ENCODE data around the gene NR2F1-AS1.

Gene NR2F1-AS1

DNA sequence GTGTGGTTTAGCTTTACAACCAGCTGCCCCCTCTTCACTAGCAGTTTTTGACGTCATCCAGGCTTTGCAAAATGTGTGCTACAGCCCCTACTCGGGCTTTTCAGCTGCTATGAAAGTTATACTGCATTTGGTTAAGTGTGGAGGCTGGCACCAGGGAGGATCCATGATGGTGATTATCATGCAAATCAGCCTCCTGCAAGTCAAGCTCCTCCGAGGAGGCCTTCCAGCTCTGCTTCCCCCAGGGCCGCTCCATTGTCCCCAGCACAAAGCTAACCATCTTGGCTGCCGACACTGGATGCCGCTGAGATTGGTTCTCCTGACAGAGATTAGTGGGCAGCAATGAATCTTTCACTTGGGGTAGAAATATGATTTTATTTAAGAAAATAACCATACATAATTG lies 159.6 kb downstream of the NR2F1-AS1 start:
- WGBS, 2 experiments (ENCODE audit: insufficient coverage in 2 of 2): 10 to 37% methylated on average over 3 to 4 of the region's 6 CpGs
- Histone ChIP-seq H3K27ac (ENCODE audit: low read depth, low read length, severe bottlenecking) (no peak overlapping the region), H3K4me3 (ENCODE audit: extremely low read depth, insufficient read depth, low read length, poor library complexity, severe bottlenecking) (no peak overlapping the region), H3K9me3 (ENCODE audit: control insufficient read depth, low read length) (no peaks in the 10 kb centered on the region), H3K36me3 (ENCODE audit: control insufficient read depth, insufficient read depth, low read length) (no peaks in the 10 kb centered on the region), H3K4me1 (ENCODE audit: control insufficient read depth, insufficient read depth, low read length, poor library complexity, severe bottlenecking) (peaks cover 4% of the 10 kb centered on the region)

DNA sequence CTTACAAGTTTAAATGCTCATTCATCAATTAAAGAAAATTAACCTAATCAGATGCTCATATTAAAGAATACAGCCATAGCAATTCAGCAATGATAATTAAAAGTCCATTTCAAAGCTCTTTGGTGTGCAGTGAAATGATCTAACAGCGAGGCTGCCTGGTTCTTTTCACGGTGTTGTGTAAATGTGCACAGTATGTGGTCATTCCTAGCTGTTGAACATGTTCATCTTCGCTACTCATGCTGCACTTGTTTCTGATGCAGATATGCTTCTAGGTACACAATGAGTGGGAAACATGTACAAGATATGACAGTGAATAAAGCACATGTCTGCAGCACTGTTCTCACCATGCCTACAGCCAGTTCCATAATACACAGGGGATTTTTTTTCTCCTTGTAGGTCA lies 163.5 kb downstream of the NR2F1-AS1 start:
- Histone ChIP-seq H3K4me1 (ENCODE audit: control insufficient read depth, insufficient read depth, low read length, poor library complexity, severe bottlenecking) (no peaks in the 10 kb centered on the region), H3K9me3 (ENCODE audit: control insufficient read depth, low read length) (no peaks in the 10 kb centered on the region), H3K36me3 (ENCODE audit: control insufficient read depth, insufficient read depth, low read length) (no peaks in the 10 kb centered on the region), H3K4me3 (ENCODE audit: extremely low read depth, insufficient read depth, low read length, poor library complexity, severe bottlenecking) (no peak overlapping the region), H3K27ac (ENCODE audit: low read depth, low read length, severe bottlenecking) (no peak overlapping the region)
- WGBS, 2 experiments (ENCODE audit: insufficient coverage in 2 of 2): 84 to 86% methylated on average over 3 of the region's 3 CpGs

DNA sequence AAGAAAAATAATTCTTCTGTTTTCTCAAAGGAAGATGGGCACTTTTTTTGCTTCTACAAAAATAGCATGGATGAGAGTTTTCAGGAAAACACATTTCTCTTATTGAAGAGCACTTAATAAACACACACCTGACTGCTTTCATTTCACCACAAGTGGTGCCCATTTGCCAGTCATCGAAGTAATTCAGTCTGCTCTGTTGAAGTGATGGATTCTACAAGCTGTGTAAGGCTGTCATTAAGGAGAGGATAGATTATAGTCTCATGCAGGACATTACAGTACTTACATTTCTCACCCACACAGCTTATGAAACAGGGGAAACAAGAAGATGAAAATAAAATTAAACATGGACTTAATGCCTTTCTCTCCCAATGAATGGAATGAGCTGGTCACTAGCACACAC lies 165.2 kb downstream of the NR2F1-AS1 start:
- H3K9me3 ChIP-seq (ENCODE audit: control insufficient read depth, low read length): no peaks in the 10 kb centered on the region
- WGBS, 2 experiments (ENCODE audit: insufficient coverage in 2 of 2): no CpG with 5 or more reads among the region's 1 CpG
- H3K36me3 ChIP-seq (ENCODE audit: control insufficient read depth, insufficient read depth, low read length): no peaks in the 10 kb centered on the region

DNA sequence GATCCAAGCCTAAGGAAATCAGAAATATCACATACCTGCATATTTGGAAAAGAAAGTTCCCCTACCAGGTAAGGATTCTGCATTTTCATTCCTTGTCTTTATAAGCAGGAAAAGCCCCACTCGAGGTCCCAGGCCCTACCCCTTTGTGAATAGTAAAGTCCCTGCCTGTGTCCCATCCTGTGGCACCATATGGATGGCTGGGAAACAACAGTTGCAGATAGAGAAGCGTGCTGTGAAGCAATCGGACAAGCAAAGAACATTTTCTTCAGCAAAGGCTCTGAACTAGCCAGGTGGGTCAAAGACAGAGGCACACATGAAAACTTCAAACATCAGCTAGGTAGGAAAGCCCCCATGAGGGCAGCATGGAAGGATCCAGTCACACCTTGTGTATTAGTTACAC lies 169.3 kb downstream of the NR2F1-AS1 start:
- no peaks in the 10 kb centered on the region for H3K4me1 ChIP-seq (ENCODE audit: control insufficient read depth, insufficient read depth, low read length, poor library complexity, severe bottlenecking)
- 76 to 96% methylated on average over 2 to 3 of the region's 3 CpGs for WGBS, 2 experiments (ENCODE audit: insufficient coverage in 2 of 2)
- no peaks in the 10 kb centered on the region for H3K36me3 ChIP-seq (ENCODE audit: control insufficient read depth, insufficient read depth, low read length)
- no peak overlapping the region for H3K4me3 ChIP-seq (ENCODE audit: extremely low read depth, insufficient read depth, low read length, poor library complexity, severe bottlenecking)
- H3K9me3 ChIP-seq (ENCODE audit: control insufficient read depth, low read length): no peaks in the 10 kb centered on the region
- H3K27ac ChIP-seq (ENCODE audit: low read depth, low read length, severe bottlenecking): no peak overlapping the region

More for the DNA sequence above, 165.2 kb downstream of the NR2F1-AS1 start:
- Histone ChIP-seq H3K27ac (ENCODE audit: low read depth, low read length, severe bottlenecking) (no peak overlapping the region), H3K4me1 (ENCODE audit: control insufficient read depth, insufficient read depth, low read length, poor library complexity, severe bottlenecking) (no peaks in the 10 kb centered on the region), H3K4me3 (ENCODE audit: extremely low read depth, insufficient read depth, low read length, poor library complexity, severe bottlenecking) (no peak overlapping the region)

DNA sequence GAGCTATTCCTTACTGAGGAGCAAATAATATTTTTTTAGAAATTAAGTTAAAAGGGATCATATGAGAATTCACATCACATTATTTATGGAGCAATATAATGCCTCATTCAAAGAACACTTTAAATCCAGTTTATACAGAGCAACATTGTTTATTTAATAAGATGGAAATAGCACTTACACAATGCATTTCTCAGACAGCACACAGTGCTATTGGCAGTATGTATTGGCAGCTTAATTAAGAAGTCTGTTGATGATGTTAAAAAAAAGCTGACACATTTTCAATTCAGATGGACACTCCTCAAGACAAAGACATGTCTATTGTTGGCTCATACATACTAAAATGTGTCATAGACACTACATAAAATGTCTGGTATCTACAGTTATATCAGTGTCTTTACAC lies 171.3 kb downstream of the NR2F1-AS1 start:
- no peaks in the 10 kb centered on the region for H3K9me3 ChIP-seq (ENCODE audit: control insufficient read depth, low read length)
- no peak overlapping the region for H3K4me3 ChIP-seq (ENCODE audit: extremely low read depth, insufficient read depth, low read length, poor library complexity, severe bottlenecking)

DNA sequence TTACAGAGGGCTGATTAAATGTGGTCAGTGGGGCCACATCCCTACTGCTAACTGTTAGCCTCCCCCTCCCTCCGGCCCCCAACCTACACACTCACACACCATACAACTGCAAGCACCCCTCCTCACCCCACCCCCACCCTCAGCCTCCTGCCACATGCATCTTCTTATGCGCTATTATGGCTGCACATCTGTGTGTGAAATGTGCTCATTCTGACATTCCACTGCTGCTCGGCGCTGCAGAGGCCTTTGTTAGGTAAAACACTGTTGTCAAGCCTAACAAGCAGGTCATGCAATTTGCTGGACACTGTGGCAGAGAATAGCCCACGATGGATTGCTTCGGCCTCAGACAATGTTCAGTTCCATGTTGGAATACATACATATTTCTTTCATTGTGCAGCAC lies 173.6 kb downstream of the NR2F1-AS1 start:
- H3K27ac ChIP-seq (ENCODE audit: low read depth, low read length, severe bottlenecking): no peak overlapping the region
- H3K9me3 ChIP-seq (ENCODE audit: control insufficient read depth, low read length): no peaks in the 10 kb centered on the region
- no peak overlapping the region for H3K4me3 ChIP-seq (ENCODE audit: extremely low read depth, insufficient read depth, low read length, poor library complexity, severe bottlenecking)
- 72 to 80% methylated on average over 4 to 5 of the region's 6 CpGs for WGBS, 2 experiments (ENCODE audit: insufficient coverage in 2 of 2)
- H3K4me1 ChIP-seq (ENCODE audit: control insufficient read depth, insufficient read depth, low read length, poor library complexity, severe bottlenecking): no peaks in the 10 kb centered on the region
- H3K36me3 ChIP-seq (ENCODE audit: control insufficient read depth, insufficient read depth, low read length): no peaks in the 10 kb centered on the region

More for the DNA sequence above, 171.3 kb downstream of the NR2F1-AS1 start:
- no peaks in the 10 kb centered on the region for H3K4me1 ChIP-seq (ENCODE audit: control insufficient read depth, insufficient read depth, low read length, poor library complexity, severe bottlenecking)
- no peak overlapping the region for H3K27ac ChIP-seq (ENCODE audit: low read depth, low read length, severe bottlenecking)
- H3K36me3 ChIP-seq (ENCODE audit: control insufficient read depth, insufficient read depth, low read length): no peaks in the 10 kb centered on the region

DNA sequence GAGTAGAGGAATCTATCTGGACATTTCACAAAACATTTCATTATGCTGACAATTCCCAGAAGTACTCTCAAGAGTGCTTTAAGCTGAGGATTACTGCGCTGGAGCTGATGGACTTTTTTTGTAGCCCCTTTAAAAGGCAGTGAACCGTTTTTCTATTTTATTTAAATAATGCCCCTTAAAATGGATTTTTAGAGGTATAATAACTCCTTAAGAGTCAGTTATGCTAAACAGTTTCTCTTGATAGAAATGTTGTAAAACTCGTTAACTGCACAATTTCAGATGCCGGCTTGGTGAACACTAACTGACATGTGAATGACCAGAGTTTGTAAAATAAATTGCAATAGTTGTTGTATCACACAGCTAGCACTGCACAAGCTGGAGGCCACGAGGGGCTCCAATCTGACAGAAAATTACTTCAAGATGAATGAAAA lies 174.0 kb downstream of the NR2F1-AS1 start:
- H3K36me3 ChIP-seq (ENCODE audit: control insufficient read depth, insufficient read depth, low read length): no peaks in the 10 kb centered on the region
- no peak overlapping the region for H3K4me3 ChIP-seq (ENCODE audit: extremely low read depth, insufficient read depth, low read length, poor library complexity, severe bottlenecking)
- 81 to 97% methylated on average over 3 to 4 of the region's 5 CpGs for WGBS, 2 experiments (ENCODE audit: insufficient coverage in 2 of 2)
- no peak overlapping the region for H3K27ac ChIP-seq (ENCODE audit: low read depth, low read length, severe bottlenecking)
- H3K4me1 ChIP-seq (ENCODE audit: control insufficient read depth, insufficient read depth, low read length, poor library complexity, severe bottlenecking): no peaks in the 10 kb centered on the region
- no peaks in the 10 kb centered on the region for H3K9me3 ChIP-seq (ENCODE audit: control insufficient read depth, low read length)

DNA sequence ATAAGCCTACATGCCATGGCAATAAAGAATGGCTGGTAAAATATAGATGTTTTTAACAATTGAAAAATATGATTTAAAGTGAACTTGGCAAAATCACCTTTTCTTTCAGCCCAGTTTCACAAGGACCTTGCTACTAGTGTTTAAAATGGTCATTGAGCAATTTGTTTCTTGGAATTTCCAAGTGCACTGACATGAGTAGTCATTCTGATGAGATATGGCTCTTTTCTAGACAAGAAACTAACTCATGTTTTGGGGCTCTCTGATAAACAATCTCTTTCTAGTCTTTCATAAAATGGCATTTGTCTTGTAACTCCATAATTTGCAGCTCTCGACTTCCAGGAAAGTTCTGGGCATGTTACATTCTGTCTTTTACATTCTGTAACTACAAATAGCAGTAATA lies 176.8 kb downstream of the NR2F1-AS1 start:
- no peak overlapping the region for H3K4me3 ChIP-seq (ENCODE audit: extremely low read depth, insufficient read depth, low read length, poor library complexity, severe bottlenecking)
- H3K4me1 ChIP-seq (ENCODE audit: control insufficient read depth, insufficient read depth, low read length, poor library complexity, severe bottlenecking): no peaks in the 10 kb centered on the region
- H3K27ac ChIP-seq (ENCODE audit: low read depth, low read length, severe bottlenecking): no peak overlapping the region
- no peaks in the 10 kb centered on the region for H3K9me3 ChIP-seq (ENCODE audit: control insufficient read depth, low read length)
- WGBS, 2 experiments (ENCODE audit: insufficient coverage in 2 of 2): no CpG with 5 or more reads among the region's 1 CpG
- no peaks in the 10 kb centered on the region for H3K36me3 ChIP-seq (ENCODE audit: control insufficient read depth, insufficient read depth, low read length)

DNA sequence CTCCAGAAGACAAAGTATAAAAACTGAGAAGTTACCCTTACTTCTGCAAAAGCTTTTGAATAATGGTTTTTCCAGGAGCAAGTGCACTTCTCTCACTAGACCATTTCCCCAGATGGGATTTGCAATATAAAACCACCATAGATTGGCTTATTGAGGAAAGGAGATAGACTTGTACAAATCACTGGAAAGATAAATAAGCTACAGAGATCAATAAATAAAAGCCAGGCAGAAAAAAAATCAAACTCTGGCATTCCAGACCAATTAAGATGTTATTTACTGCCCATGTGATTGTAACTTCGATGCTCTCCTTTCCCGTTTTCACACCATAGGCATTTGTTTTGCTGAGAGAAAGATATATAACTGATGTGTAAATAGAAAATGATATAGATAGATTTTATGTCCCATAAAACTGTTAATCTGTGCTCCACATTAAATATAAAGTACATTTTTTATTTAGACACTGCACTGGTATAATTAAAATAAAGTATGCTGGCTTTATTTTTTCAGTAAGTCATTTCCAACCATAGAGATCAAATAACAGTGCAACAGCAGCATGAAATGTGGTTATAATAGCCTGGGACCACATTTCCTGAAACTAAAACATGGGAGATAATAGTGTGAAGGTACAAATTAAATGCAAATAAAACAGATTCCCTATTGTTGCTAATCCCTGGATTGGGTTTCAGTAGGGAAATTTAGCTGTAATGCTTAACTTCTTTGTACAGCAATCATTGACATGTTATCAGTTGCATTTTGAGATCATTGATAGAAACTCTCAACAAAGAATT lies 177.7 kb downstream of the NR2F1-AS1 start:
- Histone ChIP-seq H3K36me3 (ENCODE audit: control insufficient read depth, insufficient read depth, low read length) (no peaks in the 10 kb centered on the region), H3K9me3 (ENCODE audit: control insufficient read depth, low read length) (no peaks in the 10 kb centered on the region), H3K4me1 (ENCODE audit: control insufficient read depth, insufficient read depth, low read length, poor library complexity, severe bottlenecking) (no peaks in the 10 kb centered on the region), H3K27ac (ENCODE audit: low read depth, low read length, severe bottlenecking) (no peak overlapping the region), H3K4me3 (ENCODE audit: extremely low read depth, insufficient read depth, low read length, poor library complexity, severe bottlenecking) (no peak overlapping the region)
- WGBS, 2 experiments (ENCODE audit: insufficient coverage in 2 of 2): no CpG with 5 or more reads among the region's 2 CpGs

DNA sequence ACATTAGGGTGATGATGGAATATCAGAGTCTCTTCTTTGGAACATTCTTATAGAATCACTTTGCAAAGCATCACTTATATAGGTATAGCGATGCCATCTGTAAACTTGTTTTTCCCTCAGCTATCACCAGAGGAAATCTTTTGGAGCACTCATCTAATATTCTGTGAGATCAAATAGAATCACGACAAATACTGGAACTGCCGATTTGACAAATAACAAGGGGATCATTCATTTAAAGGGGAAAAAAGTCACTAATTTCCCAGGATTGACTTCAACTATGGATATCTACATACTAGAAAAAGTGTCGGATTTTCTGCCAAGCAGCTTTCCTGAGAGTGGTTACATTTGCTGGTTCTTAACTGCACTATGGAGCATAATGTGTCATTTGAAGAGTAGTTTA lies 178.6 kb downstream of the NR2F1-AS1 start:
- H3K4me3 ChIP-seq (ENCODE audit: extremely low read depth, insufficient read depth, low read length, poor library complexity, severe bottlenecking): no peak overlapping the region
- no peak overlapping the region for H3K27ac ChIP-seq (ENCODE audit: low read depth, low read length, severe bottlenecking)
- no peaks in the 10 kb centered on the region for H3K4me1 ChIP-seq (ENCODE audit: control insufficient read depth, insufficient read depth, low read length, poor library complexity, severe bottlenecking)
- H3K36me3 ChIP-seq (ENCODE audit: control insufficient read depth, insufficient read depth, low read length): no peaks in the 10 kb centered on the region
- 100% methylated on average over 4 of the region's 4 CpGs; no CpG with 5 or more reads in 1 of the 2 experiments for WGBS, 2 experiments (ENCODE audit: insufficient coverage in 2 of 2)
- no peaks in the 10 kb centered on the region for H3K9me3 ChIP-seq (ENCODE audit: control insufficient read depth, low read length)

DNA sequence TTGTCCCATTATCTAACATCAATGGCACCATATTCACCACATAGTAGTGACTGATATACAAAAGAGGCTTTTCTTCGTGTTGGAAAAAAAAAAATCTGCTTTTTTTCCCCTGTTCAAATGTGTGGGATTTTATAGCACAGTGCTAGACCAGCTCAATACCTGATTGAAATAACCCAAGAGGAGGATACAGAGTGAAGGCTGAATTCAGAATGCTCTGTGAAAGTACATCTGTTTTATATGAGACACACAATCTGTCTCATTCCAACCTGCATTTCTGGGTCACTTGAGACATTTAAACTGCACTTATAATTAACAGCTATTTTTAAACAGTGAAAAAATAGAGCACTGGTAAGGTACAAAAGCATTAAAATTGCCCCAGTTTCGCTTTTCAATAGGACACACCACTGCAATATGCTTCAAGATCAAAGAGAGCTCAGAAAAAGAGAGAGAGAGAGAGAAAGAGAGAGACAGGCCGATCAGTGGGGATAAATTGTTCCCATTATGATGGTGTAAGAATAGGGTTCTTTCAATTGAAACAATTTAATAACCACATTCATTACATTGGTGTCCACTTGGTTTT lies 179.3 kb downstream of the NR2F1-AS1 start:
- H3K27ac ChIP-seq (ENCODE audit: low read depth, low read length, severe bottlenecking): no peak overlapping the region
- no CpG with 5 or more reads among the region's 3 CpGs for WGBS, 2 experiments (ENCODE audit: insufficient coverage in 2 of 2)
- no peaks in the 10 kb centered on the region for H3K4me1 ChIP-seq (ENCODE audit: control insufficient read depth, insufficient read depth, low read length, poor library complexity, severe bottlenecking)
- H3K36me3 ChIP-seq (ENCODE audit: control insufficient read depth, insufficient read depth, low read length): no peaks in the 10 kb centered on the region
- H3K4me3 ChIP-seq (ENCODE audit: extremely low read depth, insufficient read depth, low read length, poor library complexity, severe bottlenecking): no peak overlapping the region
- no peaks in the 10 kb centered on the region for H3K9me3 ChIP-seq (ENCODE audit: control insufficient read depth, low read length)

Data from mesodermal cell (in vitro differentiated cells).